Type B pancreatic cell (in vitro differentiated cells): ENCODE measurements around the gene RHEBL1. TPM values are rescaled to one million over a fixed set of nuclear protein-coding genes. Genes with fewer than 3 reads are reported as not detected.

Experiments used
- DNase-seq: peaks from one replicate; pipeline ENCODE4 v3.0.0; 2021; ENCODE audit warnings: mixed read lengths; ENCODE audit not compliant: unreplicated experiment; ENCODE audit errors: extremely low spot score
- H3K27ac Mint-ChIP-seq: 2 replicates; pipeline ENCODE4 v1.8.0; 2021; ENCODE audit warnings: mild to moderate bottlenecking, mixed read lengths
- H3K27me3 Mint-ChIP-seq: 2 replicates; pipeline ENCODE4 v1.8.0; 2021; ENCODE audit warnings: mixed read lengths
- H3K36me3 Mint-ChIP-seq: 2 replicates; pipeline ENCODE4 v1.8.0; 2021; ENCODE audit warnings: mixed read lengths
- H3K4me1 Mint-ChIP-seq: one replicate; pipeline ENCODE4 v1.8.0; 2021; ENCODE audit warnings: mixed read lengths; ENCODE audit not compliant: unreplicated experiment
- H3K4me3 Mint-ChIP-seq: 2 replicates; pipeline ENCODE4 v1.8.0; 2021; ENCODE audit warnings: mild to moderate bottlenecking, mixed read lengths
- H3K9me3 Mint-ChIP-seq: 2 replicates; pipeline ENCODE4 v1.8.0; 2021; ENCODE audit warnings: mixed read lengths
- CTCF ChIP-seq: fragments of 200-600 bp; sonication (generic); conservative IDR thresholded peaks from 2 replicates; pipeline ENCODE4 v1.5.0; 2021; ENCODE audit warnings: antibody characterized with exemption, mild to moderate bottlenecking
- total RNA-seq: library from RNA; stranded (reverse); gene quantifications from 2 replicates; pipeline ENCODE4 v1.2.1, GENCODE V29; 2021; ENCODE audit warnings: low replicate concordance

RHEBL1 gene
- total RNA-seq, 1 donor from 2014 or later = 1.8 TPM

- Mint-ChIP-seq H3K27ac (peak overlapping the region; percentile 92), H3K9me3 (no peaks in the 10 kb centered on the region), H3K4me1 (peaks cover 21% of the 10 kb centered on the region), H3K27me3 (no peaks in the 10 kb centered on the region), H3K4me3 (peak overlapping the region; percentile 66), H3K36me3 (peaks cover 21% of the 10 kb centered on the region)
- no peak for TF ChIP-seq CTCF
- no peak for DNase-seq
Observed at GRCh38 chr12:49105504-49106084, 35.8 kb upstream of the RHEBL1 start.

- Mint-ChIP-seq H3K4me3 (no peak overlapping the region), H3K9me3 (no peaks in the 10 kb centered on the region), H3K27me3 (no peaks in the 10 kb centered on the region), H3K4me1 (peaks cover 18% of the 10 kb centered on the region), H3K36me3 (peaks cover 26% of the 10 kb centered on the region), H3K27ac (no peak overlapping the region)
- TF ChIP-seq CTCF = no peak
- no peak for DNase-seq
Observed at GRCh38 chr12:49104822-49105221, 35.0 kb upstream of the RHEBL1 start.

- H3K9me3 Mint-ChIP-seq = no peaks in the 10 kb centered on the region
- H3K4me3 Mint-ChIP-seq = no peak overlapping the region
- no peaks in the 10 kb centered on the region for H3K4me1 Mint-ChIP-seq
- H3K36me3 Mint-ChIP-seq = peaks cover 43% of the 10 kb centered on the region
- no peak overlapping the region for H3K27ac Mint-ChIP-seq
- no peak for TF ChIP-seq CTCF
- H3K27me3 Mint-ChIP-seq = peaks cover 10% of the 10 kb centered on the region
- DNase-seq = no peak
Observed at GRCh38 chr12:49100380-49100779, 30.6 kb upstream of the RHEBL1 start.

GRCh38 chr12:49098703-49099102 is 28.9 kb upstream of the RHEBL1 start:
- H3K36me3 Mint-ChIP-seq = peaks cover 36% of the 10 kb centered on the region
- H3K9me3 Mint-ChIP-seq = no peaks in the 10 kb centered on the region
- H3K4me3 Mint-ChIP-seq = no peak overlapping the region
- no peak for DNase-seq
- H3K27ac Mint-ChIP-seq = no peak overlapping the region
- H3K4me1 Mint-ChIP-seq = peaks cover 6% of the 10 kb centered on the region
- peaks cover 26% of the 10 kb centered on the region for H3K27me3 Mint-ChIP-seq
- no peak for TF ChIP-seq CTCF

- TF ChIP-seq CTCF = peak; percentile 88
- Mint-ChIP-seq H3K9me3 (no peaks in the 10 kb centered on the region), H3K4me3 (no peak overlapping the region), H3K27me3 (peaks cover 32% of the 10 kb centered on the region), H3K4me1 (peaks cover 6% of the 10 kb centered on the region), H3K36me3 (peaks cover 36% of the 10 kb centered on the region), H3K27ac (no peak overlapping the region)
- no peak for DNase-seq
Observed at GRCh38 chr12:49098035-49098451, 28.3 kb upstream of the RHEBL1 start.

GRCh38 chr12:49097381-49097780 is 27.6 kb upstream of the RHEBL1 start:
- Mint-ChIP-seq H3K4me3 (no peak overlapping the region), H3K9me3 (no peaks in the 10 kb centered on the region), H3K36me3 (peaks cover 36% of the 10 kb centered on the region), H3K27me3 (peaks cover 39% of the 10 kb centered on the region), H3K4me1 (peaks cover 9% of the 10 kb centered on the region), H3K27ac (no peak overlapping the region)
- TF ChIP-seq CTCF = no peak
- no peak for DNase-seq
